LoVo (cell line): ENCODE data around the gene TOM1.

Experiments used
- DNase-seq: peaks from one replicate; pipeline ENCODE4 v3.0.0-alpha.2; 2016; ENCODE audit warnings: low spot score

The TOM1 gene

GRCh38 chr22:35373781-35374180 lies 74.1 kb downstream of the TOM1 start:
- DNase-seq = no peak

GRCh38 chr22:35375031-35375430 lies 75.3 kb downstream of the TOM1 start:
- no peak for DNase-seq

GRCh38 chr22:35375526-35375925 lies 75.8 kb downstream of the TOM1 start:
- DNase-seq = no peak

- DNase-seq = peak; percentile 91
Observed at GRCh38 chr22:35376728-35377472, 77.2 kb downstream of the TOM1 start.

GRCh38 chr22:35377735-35378134 lies 78.0 kb downstream of the TOM1 start:
- no peak for DNase-seq

- no peak for DNase-seq
Observed at GRCh38 chr22:35378621-35379020, 78.9 kb downstream of the TOM1 start.

- peak; percentile 84 for DNase-seq
Observed at GRCh38 chr22:35379146-35379993, 79.7 kb downstream of the TOM1 start.

GRCh38 chr22:35380013-35380412 lies 80.3 kb downstream of the TOM1 start:
- DNase-seq = no peak

- DNase-seq = peak; percentile 80
Observed at GRCh38 chr22:35380537-35381423, 81.1 kb downstream of the TOM1 start, which contains the start of gene HMOX1. Gene HMOX1, plus strand, starts transcription at chr22:35381096. Its CDS starts 78 bp downstream, at chr22:35381174.

GRCh38 chr22:35381424-35382009 lies 81.8 kb downstream of the TOM1 start:
- no peak for DNase-seq

GRCh38 chr22:35383679-35384071 lies 84.0 kb downstream of the TOM1 start:
- no peak for DNase-seq

GRCh38 chr22:35384527-35384926 lies 84.8 kb downstream of the TOM1 start:
- DNase-seq = no peak

GRCh38 chr22:35384975-35385588 lies 85.4 kb downstream of the TOM1 start:
- no peak for DNase-seq

GRCh38 chr22:35386670-35387288 lies 87.1 kb downstream of the TOM1 start:
- DNase-seq = no peak

GRCh38 chr22:35390933-35391332 lies 91.2 kb downstream of the TOM1 start:
- DNase-seq = no peak

- no peak for DNase-seq
Observed at GRCh38 chr22:35392357-35392756, 92.7 kb downstream of the TOM1 start.

- DNase-seq = no peak
Observed at GRCh38 chr22:35393116-35394010, 93.7 kb downstream of the TOM1 start.

GRCh38 chr22:35394011-35394312 lies 94.3 kb downstream of the TOM1 start:
- no peak for DNase-seq

- DNase-seq = no peak
Observed at GRCh38 chr22:35394810-35395563, 95.3 kb downstream of the TOM1 start.
